Heart right ventricle (tissue), 16 donors: ENCODE results near the gene CTAGE1. TPM values are rescaled to one million over a fixed set of nuclear protein-coding genes. Genes with fewer than 3 reads are reported as not detected.

Source experiments
- ATAC-seq, 8 donors: fragments of 200-7000 bp; cut with Tn5 transposase; one replicate each; pipeline ENCODE4 v1.9.1; 2020; ENCODE audit warnings: mild to moderate bottlenecking in 8 of 8, moderate library complexity in 8 of 8, moderate number of reproducible peaks in 1 of 8
- DNase-seq, 2 donors: peaks; one replicate each; pipeline ENCODE4 v3.0.0-alpha.2; 2020
- H3K27ac ChIP-seq, 10 donors: fragments of 200-600 bp; sonication (generic) in 2 of 10; one replicate each; pipeline versions ENCODE4 v1.5.0 to v1.8.0; 2020 to 2022; ENCODE audit warnings: mild to moderate bottlenecking in 3 of 10
- H3K27me3 ChIP-seq, 7 donors: fragments of 200-600 bp; one replicate each; pipeline ENCODE4 v1.8.0; 2021 to 2022; ENCODE audit warnings: mild to moderate bottlenecking in 2 of 7
- H3K36me3 ChIP-seq, 9 donors: fragments of 200-600 bp; sonication (generic) in 1 of 9; one replicate each; pipeline versions ENCODE4 v1.5.0 to v1.8.0; 2020 to 2022; ENCODE audit warnings: mild to moderate bottlenecking in 2 of 9
- H3K4me1 ChIP-seq, 9 donors: fragments of 200-600 bp; sonication (generic) in 1 of 9; one replicate each; pipeline versions ENCODE4 v1.5.0 to v1.8.0; 2020 to 2022; ENCODE audit warnings: mild to moderate bottlenecking in 4 of 9
- H3K4me3 ChIP-seq, 10 donors: fragments of 200-600 bp; sonication (generic) in 2 of 10; one replicate each; pipeline versions ENCODE4 v1.5.0 to v1.8.0; 2020 to 2022; ENCODE audit warnings: mild to moderate bottlenecking in 7 of 10, moderate library complexity in 2 of 10
- H3K9me3 ChIP-seq, 11 donors: fragments of 200-600 bp in 10 of 11; sonication (generic) in 2 of 11; one replicate each; pipeline versions ENCODE4 v1.5.0 to v1.8.0; 2013 to 2022; ENCODE audit warnings: mild to moderate bottlenecking in 2 of 11, control low read depth in 1 of 11, moderate library complexity in 1 of 11
- WGBS, 2 donors: extraction: QIAGEN DNeasy Blood & Tissue Kit; methylation state at CpG; one replicate each; pipeline ENCODE4 v1.1.7; 2013; ENCODE audit warnings: inconsistent platforms in 1 of 2; 5-methylcytosine and 5-hydroxymethylcytosine counted together
- intact Hi-C, 10 donors: fragments of 100-400 bp; cut with DNase I; formaldehyde crosslinking; loops; one replicate each; pipeline versions ENCODE4 v1.11.1 to v1.14.2; 2022
- polyA plus RNA-seq, 2 donors: library from polyadenylated mRNA; stranded (reverse); fragments of 200-250 nt; gene quantifications; one replicate each; pipeline ENCODE4 v1.2.3, GENCODE V29; 2013
- total RNA-seq, 10 donors: library from RNA; stranded (reverse); fragmentation: NEBNext Ultra II Directional in 3 of 10; extraction: Animal tissue kit (Norgen Biotek cat#: 25700) in 3 of 10; gene quantifications; one replicate each; pipeline versions ENCODE4 v1.2.1 to v1.2.4, GENCODE V29; 2021 to 2023
- TF ChIP-seq, protein P1 (sequence below), 9 donors: fragments of 200-600 bp; sonication (generic) in 2 of 9; IDR thresholded peaks; one replicate each; pipeline versions ENCODE4 v1.5.0 to v1.8.0; 2021 to 2022; ENCODE audit warnings: antibody characterized with exemption in 9 of 9, mild to moderate bottlenecking in 5 of 9, moderate library complexity in 1 of 9
- donor health status: Arrhythmogenic right ventricular cardiomyopathy.
- donor health status: ischemic (EF 13 %, LVEDD 7.1; RV severe dilation, severe dysfunction).
- donor health status: healthy with polysubstance abuse.
- donor health status: DM: no; HTN: yes; CAD: no.
- donor health status: DM: no; HTN: no; CAD: no.
- donor health status: ischemic (EF 25% LVEDD 6.9; RV normal size, moderate dysfunction).
- donor health status: ischemic (EF 25% LVEDD 5.7; RV mildly dilated, moderate dysfunction).
- donor health status: healthy.
- donor health status: DM: yes; HTN: yes; CAD: no.
- donor health status: Ischemic cardiomyopathy.
- donor health status: ischemic (EF 35%, LVEDD 5.7; RV mildly dilated, moderate dysfunction).
- donor health status: nonischemic (EF 11% LVEDD 7.7; RV severe dilation, severe dysfunction).
- donor health status: DM: yes; HTN: yes; CAD: no.
- donor health status: PGD.
- donor health status: ischemic (EF 29% LVEDD 5.4; RV normal size, mild dysfunction).
- donor health status: nonischemic (EF 23%, LVEDD 6.1; RV moderate dilation, normal function).

The CTAGE1 gene
- total and polyA plus RNA-seq, 12 donors: 0.07 to 0.10 TPM; not detected in 10

DNA sequence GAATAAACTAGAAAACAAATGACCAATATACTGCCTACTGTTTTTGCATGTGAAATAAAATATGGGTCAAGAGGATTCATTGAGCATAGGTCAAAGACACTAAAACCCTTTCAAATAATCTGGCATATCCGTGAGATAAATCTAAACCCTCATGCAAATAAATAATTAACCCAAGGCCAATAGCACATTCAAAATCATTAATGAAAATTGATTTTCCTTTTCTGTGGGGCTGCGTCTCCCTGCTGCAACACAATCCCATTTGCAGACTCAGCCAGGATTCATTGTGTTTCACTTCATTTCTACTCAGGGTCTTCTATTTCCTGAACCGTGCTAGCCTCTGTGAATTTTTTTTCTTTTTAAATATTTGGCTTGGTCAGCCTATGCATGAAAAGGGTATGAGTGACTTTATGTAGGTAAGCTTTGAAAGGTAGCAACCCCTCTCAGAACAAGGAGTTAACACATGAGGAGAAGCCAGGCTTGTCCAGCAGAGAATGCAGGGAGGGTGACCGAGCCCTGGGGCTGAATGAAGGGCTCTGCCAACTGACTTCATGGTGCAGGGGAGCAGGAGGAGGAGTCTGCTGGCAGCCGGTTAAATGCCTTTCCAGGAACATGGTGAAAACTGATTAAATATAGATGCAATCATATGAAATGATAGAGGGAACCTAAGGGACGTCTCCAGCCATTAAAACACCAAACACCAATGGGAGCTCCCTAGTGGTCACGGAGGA, 10.3 kb upstream of the CTAGE1 start:
- intact Hi-C loops: no loop called here
- WGBS, 2 donors: 67 to 74% methylated on average over 7 of the region's 7 CpGs
- DNase-seq: no peak
- ATAC-seq: no peak
- TF ChIP-seq, protein P1, sequence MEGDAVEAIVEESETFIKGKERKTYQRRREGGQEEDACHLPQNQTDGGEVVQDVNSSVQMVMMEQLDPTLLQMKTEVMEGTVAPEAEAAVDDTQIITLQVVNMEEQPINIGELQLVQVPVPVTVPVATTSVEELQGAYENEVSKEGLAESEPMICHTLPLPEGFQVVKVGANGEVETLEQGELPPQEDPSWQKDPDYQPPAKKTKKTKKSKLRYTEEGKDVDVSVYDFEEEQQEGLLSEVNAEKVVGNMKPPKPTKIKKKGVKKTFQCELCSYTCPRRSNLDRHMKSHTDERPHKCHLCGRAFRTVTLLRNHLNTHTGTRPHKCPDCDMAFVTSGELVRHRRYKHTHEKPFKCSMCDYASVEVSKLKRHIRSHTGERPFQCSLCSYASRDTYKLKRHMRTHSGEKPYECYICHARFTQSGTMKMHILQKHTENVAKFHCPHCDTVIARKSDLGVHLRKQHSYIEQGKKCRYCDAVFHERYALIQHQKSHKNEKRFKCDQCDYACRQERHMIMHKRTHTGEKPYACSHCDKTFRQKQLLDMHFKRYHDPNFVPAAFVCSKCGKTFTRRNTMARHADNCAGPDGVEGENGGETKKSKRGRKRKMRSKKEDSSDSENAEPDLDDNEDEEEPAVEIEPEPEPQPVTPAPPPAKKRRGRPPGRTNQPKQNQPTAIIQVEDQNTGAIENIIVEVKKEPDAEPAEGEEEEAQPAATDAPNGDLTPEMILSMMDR (IDR thresholded peaks at IDR 0.05): no peak
- H3K27me3 ChIP-seq: no peaks in the 10 kb centered on the region
- no peak overlapping the region for H3K4me3 ChIP-seq
- no peaks in the 10 kb centered on the region for H3K9me3 ChIP-seq
- H3K36me3 ChIP-seq: no peaks in the 10 kb centered on the region
- H3K4me1 ChIP-seq: peaks cover 2 to 32% (median 17%) of the 10 kb centered on the region in 9 donors
- H3K27ac ChIP-seq: peak overlapping the region in 3 of 10 donors; percentile 33 to 64 (median 38)

DNA sequence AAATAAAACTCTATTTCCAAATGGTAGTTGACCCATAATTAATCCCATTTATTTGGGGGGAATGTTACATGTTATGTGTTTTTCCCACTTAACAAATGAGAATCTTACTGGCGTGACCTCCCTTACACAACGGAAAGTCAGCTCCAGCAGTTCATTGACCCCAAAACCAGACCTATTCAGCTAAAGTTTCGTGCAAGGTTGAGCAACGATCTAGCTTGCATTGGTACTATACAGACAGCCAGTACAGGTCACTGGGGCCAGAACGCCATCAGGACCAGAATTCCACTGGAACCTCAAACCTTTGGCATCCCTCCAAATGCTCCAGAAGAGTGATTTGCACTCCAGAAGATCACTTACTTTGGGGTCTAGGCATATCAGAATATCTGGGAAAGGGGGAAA, 6.8 kb upstream of the CTAGE1 start:
- H3K27ac ChIP-seq: no peak overlapping the region
- no peaks in the 10 kb centered on the region for H3K27me3 ChIP-seq
- no peaks in the 10 kb centered on the region for H3K36me3 ChIP-seq
- WGBS, 2 donors: 85 to 90% methylated on average over 5 of the region's 5 CpGs
- intact Hi-C loops: no loop called here
- H3K4me3 ChIP-seq: no peak overlapping the region
- TF ChIP-seq, protein P1 (IDR thresholded peaks at IDR 0.05): no peak
- H3K4me1 ChIP-seq: peaks cover 0 to 27% (median 14%) of the 10 kb centered on the region in 9 donors
- DNase-seq (no peak), ATAC-seq (no peak)
- H3K9me3 ChIP-seq: no peaks in the 10 kb centered on the region

DNA sequence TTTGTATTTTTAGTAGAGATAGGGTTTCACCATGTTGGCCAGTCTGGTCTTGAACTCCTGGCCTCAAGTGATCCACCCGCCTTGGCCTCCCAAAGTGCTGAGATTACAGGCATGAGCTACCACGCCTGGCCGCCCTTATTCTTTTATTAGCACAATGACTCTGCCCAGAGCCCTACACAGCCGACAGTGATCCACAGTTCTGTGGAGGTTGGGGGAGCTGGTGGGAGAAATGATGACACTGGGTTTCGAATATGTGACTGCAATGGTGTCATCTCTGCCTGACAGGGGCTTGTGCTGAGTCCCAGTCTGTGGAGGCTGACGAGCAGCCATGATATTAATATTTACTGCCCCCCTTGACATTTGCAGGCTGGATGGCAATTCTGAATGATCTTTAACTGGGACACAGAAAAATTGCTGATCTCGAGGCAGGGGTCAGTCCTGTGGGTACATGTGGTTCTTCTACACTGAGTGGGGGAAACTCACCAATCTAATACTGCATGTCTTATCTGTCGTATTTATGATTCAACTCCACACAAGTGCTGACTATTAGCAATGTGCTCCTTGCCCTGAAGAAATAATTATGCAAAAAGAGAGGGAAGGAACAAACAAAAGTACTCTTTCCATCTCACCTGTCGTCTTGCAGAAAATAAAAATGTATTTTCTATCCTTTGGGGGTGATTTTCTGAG, 6.3 kb upstream of the CTAGE1 start:
- ATAC-seq (peak in 2 of 8 donors; percentile 28 to 37), DNase-seq (no peak)
- 84 to 91% methylated on average over 9 of the region's 9 CpGs for WGBS, 2 donors
- intact Hi-C loops: no loop called here
- H3K27me3 ChIP-seq: no peaks in the 10 kb centered on the region
- no peaks in the 10 kb centered on the region for H3K9me3 ChIP-seq
- TF ChIP-seq, protein P1 (IDR thresholded peaks at IDR 0.05): no peak
- no peaks in the 10 kb centered on the region for H3K36me3 ChIP-seq
- H3K4me1 ChIP-seq: peaks cover 0 to 27% (median 14%) of the 10 kb centered on the region in 9 donors
- no peak overlapping the region for H3K4me3 ChIP-seq
- H3K27ac ChIP-seq: peak overlapping the region in 1 of 10 donors; percentile 75

DNA sequence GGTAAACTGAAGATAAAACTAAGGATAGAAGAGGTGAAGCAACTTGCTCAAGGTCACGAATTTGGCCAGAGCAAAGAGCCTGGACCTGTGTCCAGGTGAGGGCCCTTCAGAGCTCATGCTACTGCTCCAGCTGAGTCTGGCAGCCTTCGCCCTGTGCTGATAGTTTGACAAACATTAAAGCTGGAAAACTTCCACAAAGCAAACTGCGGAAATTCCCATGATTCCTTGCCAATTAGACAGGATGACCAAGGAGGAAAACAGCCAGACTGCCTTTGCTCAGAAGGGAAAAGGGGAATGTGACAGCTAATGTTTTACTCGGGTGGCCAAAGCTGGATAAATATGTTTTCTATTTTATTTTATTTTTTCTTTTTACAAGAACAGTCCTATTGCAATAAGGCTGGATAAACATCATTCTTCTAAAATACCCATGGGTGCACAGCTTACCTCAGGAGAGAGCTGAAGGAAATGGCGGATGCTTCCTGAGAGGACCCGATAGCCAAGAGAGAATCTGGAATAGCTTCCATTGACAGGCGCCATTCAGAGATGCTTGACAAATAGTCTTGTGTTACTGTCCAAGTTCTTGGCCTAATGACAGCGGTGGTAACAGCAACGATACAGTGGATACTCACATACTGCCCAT, 5.3 kb upstream of the CTAGE1 start:
- H3K9me3 ChIP-seq: peaks cover 0 to 3% (median 0%) of the 10 kb centered on the region in 11 donors
- intact Hi-C loops: no loop called here
- DNase-seq: peak; percentile 22 to 47
- TF ChIP-seq, protein P1 (IDR thresholded peaks at IDR 0.05): no peak
- H3K27me3 ChIP-seq: no peaks in the 10 kb centered on the region
- H3K4me1 ChIP-seq: peaks cover 0 to 22% (median 14%) of the 10 kb centered on the region in 9 donors
- no peaks in the 10 kb centered on the region for H3K36me3 ChIP-seq
- no peak overlapping the region for H3K4me3 ChIP-seq
- ATAC-seq: peak in 7 of 8 donors; percentile 38 to 76 (median 46)
- 41 to 56% methylated on average over 9 of the region's 9 CpGs for WGBS, 2 donors
- H3K27ac ChIP-seq: peak overlapping the region in 8 of 10 donors; percentile 8 to 75 (median 45)
